Measurements from ENCODE around the gene GRK3.

GRK3 gene

DNA sequence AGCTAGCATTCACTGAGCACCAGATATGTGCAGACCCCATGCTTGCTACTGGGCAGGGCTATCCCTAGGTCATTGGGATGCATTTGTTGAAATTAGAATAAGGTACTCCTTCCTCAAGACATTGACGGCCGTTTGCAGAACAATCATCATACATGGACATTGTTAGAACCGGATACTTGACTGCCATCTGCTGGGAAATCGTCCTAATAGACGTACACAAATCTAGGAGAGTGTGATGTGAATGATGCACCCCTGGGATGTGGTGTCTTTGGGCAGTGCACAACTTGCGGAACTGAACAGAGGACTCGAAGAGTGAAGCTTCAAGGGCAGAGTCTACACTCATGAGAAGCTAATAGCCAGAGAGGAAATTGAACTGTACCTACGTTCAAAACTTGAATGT lies 213.4 kb downstream of the GRK3 start:
- H3K4me3 ChIP-seq (ENCODE audit: low read length): no peak overlapping the region
- H3K27ac ChIP-seq (ENCODE audit: low read depth, low read length): no peak overlapping the region
- H3K9me2 ChIP-seq (replicated peaks; ENCODE audit: control insufficient read depth, low read length): no peaks in the 10 kb centered on the region
- no peaks in the 10 kb centered on the region for H3K79me2 ChIP-seq (ENCODE audit: control insufficient read depth, low read length)
- H3K9me3 ChIP-seq (ENCODE audit: control insufficient read depth, insufficient read depth, low read length): no peaks in the 10 kb centered on the region
- no peaks in the 10 kb centered on the region for H4K20me1 ChIP-seq (ENCODE audit: control insufficient read depth, insufficient read depth, low read depth, low read length)
- H3F3A ChIP-seq (ENCODE audit: control insufficient read depth, insufficient read depth): no peaks in the 10 kb centered on the region
- TF ChIP-seq, protein P1, sequence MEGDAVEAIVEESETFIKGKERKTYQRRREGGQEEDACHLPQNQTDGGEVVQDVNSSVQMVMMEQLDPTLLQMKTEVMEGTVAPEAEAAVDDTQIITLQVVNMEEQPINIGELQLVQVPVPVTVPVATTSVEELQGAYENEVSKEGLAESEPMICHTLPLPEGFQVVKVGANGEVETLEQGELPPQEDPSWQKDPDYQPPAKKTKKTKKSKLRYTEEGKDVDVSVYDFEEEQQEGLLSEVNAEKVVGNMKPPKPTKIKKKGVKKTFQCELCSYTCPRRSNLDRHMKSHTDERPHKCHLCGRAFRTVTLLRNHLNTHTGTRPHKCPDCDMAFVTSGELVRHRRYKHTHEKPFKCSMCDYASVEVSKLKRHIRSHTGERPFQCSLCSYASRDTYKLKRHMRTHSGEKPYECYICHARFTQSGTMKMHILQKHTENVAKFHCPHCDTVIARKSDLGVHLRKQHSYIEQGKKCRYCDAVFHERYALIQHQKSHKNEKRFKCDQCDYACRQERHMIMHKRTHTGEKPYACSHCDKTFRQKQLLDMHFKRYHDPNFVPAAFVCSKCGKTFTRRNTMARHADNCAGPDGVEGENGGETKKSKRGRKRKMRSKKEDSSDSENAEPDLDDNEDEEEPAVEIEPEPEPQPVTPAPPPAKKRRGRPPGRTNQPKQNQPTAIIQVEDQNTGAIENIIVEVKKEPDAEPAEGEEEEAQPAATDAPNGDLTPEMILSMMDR (IDR thresholded peaks at IDR 0.05; ENCODE audit: low read depth, low read length, poor library complexity, severe bottlenecking): peak; percentile 32
- TF ChIP-seq EZH2phosphoT487 (IDR thresholded peaks at IDR 0.05; ENCODE audit: borderline replicate concordance, low read length): no peak
- H3K4me2 ChIP-seq (ENCODE audit: low read length): no peak overlapping the region
- H3K36me3 ChIP-seq (ENCODE audit: control insufficient read depth, low read length): no peaks in the 10 kb centered on the region
- H3K27me3 ChIP-seq (ENCODE audit: control insufficient read depth, low read length): no peaks in the 10 kb centered on the region
- H3K4me1 ChIP-seq (ENCODE audit: control insufficient read depth, low read length): no peaks in the 10 kb centered on the region

All from DOHH2 (cell line).